NCI-H1105 (cell line): Measurements from ENCODE around the gene PLIN5.
A peak's percentile ranks its signal among the peaks of the same experiment; 100 is the strongest.

Experiments used
- DNase-seq: peaks from one replicate; lab custom pipeline; 2025; lab: John Stamatoyannopoulos, UW

Gene PLIN5, protein sequence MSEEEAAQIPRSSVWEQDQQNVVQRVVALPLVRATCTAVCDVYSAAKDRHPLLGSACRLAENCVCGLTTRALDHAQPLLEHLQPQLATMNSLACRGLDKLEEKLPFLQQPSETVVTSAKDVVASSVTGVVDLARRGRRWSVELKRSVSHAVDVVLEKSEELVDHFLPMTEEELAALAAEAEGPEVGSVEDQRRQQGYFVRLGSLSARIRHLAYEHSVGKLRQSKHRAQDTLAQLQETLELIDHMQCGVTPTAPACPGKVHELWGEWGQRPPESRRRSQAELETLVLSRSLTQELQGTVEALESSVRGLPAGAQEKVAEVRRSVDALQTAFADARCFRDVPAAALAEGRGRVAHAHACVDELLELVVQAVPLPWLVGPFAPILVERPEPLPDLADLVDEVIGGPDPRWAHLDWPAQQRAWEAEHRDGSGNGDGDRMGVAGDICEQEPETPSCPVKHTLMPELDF

DNA sequence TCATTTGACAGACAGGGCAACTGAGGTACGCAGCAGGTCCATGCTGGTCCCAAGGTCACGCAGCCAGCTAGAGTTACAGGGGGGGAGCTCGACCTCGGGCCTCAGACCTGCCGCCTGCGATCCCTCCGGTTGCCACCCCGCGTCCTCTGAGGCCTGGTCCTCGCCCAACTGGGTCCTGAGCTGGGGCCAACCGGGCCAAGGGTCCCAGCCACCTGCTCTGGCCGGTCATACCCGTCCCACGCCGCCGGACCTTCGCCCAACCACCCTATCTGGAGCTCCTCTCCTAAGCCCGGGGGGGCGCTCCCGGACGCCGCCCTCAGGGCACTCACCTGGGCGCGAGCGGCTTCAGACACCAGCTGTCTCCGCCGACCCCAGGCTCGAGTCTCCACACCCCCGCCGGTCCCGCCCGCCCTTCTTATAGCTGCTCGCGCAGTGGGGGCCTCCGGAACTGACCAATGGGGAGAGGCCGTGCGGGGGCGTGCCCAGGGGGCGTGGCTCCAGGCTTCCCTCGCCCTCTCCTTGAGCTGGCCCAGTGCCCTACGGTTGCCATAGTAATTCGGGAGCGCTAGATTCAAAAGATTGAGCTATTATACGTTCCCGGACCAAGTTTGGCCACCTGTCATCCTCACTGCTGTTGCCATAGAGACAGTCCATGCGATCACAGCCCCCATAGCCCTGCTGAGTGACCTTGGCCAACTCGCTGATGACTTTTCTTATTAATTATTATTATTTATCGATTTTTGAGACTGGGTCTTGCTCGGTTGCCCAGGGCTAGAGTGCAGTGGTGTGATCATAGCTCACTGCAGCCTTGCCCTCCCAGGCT is at the start of gene PLIN5:
PLIN5 (minus strand) TSS at position 389 of the 823 bp plus-strand sequence. CDS start 1,150 bp downstream, outside the sequence.
- peak; percentile 91 for DNase-seq

DNA sequence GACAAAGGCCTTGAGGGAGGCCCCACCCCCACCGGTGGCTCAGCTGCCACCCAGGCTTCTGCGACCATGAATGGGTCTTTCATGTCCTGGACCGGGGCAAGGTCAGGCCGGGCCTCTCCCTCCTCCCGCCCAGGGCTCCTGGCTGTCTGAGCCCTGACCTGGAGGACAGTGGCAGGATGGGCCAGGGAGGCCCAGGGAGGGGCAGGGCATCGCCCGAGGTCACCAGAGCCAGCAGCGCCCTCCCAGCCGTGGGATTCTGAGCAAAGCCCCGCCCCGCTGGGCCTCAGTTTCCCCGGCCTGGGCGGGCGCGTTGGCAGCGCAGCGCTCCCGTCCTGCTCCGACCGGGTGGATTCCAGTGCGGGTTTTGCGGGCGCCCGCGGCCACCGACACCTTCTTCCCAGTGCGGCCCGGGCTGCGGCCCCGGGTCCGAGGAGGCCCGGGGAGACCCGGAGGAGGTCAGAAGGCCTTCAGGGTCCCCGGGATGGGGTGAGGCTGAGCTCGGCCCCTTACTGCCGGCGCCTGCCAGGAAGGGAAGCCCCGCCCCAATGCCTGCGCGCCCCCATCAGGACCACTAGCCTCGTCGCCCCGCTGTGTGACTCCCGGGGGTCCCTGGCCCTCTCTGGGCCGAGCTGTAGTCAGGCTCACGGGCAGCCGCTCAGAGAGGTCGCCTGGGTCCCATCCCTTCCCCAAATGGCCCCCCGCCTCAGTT is 49.1 kb upstream of the PLIN5 start:
- no peak for DNase-seq

DNA sequence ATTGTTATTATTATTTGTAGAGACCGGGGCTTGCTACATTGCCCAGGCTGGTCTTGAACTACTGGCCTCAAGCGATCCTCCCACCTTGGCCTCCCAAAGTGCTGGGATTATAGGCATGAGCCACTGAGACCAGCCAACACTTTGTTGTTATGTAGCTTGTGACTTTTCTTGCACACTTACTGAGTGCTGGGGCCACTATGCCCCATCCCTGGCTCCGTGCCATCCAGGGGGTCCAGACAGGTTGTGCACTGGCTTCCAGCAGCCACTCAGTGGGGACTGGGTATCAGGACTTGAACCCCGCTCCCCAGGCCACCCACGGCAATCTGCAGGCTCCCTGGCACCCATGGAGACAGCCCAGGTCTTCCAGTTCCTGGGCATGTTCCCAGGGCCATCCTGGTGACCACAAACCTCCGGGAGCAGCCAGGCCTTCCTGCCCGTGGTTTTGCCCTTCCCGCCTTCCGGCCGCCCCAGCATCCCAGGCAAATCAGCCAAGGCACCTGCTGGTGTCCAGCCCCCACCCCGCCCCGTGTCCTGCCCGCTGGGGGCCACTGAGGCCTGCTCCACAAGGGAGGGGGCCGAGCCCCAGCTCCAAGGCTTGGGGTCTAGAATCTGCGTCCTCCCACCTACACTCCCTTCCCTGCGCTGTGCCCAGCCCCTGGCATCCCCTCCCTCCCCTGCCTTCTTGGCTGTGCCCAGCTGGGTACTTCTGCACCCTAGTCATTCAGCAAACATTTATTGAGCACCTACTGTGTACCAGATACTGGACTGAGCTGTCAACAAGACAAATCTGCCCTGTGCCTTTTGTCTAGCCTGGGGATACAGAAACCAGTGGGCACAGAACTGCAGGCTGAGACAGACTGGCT is 48.2 kb upstream of the PLIN5 start:
- DNase-seq = no peak

DNA sequence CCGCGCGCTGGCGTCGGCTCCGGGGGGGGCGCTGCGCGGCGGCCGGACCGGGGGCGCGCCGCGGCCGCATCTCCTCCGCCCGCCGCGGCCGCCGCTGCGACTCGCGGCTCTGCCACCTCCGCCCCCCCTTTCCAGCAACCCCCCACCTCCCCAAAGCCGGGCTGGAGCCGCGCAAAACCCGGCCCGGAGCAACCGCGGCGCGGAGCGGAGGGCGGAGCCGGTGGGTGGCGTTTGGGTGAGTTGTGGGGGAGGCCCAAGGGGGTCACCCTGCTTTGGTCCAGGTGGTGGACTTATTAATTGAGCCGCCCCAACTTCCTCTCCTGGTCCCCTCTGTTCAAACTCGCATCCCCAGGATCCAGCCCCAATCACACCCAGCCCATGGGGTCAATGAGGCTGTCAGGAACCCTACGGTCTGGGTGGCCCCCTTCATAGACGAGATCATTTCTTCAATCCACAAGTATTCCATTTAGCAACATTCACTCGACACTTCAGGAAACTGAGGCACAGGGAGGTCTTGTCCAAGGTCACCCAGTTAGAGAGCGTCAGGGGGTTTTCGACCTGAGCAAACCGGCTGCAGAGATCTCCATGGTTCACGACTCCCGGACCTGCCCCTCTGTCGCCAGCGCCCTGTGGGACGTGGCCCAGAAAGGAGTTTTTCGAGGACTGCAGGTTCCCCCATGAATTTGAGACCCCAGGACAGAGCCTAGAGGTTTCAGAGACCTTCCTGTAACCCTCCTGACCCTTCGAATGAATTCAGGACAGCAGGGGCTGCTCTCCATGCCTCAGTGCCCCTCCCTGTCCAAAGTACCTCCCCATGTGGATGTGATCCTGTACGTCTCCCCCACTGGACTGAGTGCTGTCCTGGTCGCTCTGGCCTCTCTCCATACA is 46.9 kb upstream of the PLIN5 start:
- DNase-seq = peak; percentile 35

DNA sequence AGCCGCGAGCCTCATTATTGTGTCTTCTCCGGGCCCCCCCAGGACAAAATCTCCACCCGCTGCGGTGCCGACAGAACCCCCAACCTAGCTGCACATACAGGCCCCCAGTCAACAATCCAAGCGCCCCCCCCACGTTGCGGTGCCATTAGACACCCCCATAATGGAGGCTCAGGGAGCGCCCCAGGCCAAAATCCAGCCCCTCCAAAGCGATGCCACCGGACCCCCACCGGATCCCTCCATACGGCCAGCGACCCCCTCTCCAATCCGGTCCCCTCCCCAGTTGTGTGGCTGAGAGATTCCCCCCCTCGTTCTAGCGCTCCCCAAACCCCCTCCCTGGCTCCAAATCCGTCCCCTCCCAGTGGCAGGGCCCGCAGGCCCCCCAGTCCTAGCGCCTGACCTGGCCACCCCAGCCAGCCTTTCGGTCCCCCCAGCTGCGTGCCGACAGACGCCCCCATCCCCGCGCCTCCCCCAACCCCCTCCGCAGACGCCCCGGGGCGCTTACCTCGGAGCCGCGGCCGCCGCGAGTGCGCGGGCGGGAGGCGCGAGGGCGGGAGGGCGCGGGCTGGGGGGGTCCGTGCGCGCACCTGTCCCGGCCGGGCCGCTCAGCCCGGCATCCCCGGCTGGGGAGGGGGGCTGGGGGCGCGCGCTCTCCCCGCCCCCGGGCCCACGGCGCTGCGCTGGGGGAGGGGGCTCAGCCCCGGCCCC is 46.1 kb upstream of the PLIN5 start:
- DNase-seq = no peak

DNA sequence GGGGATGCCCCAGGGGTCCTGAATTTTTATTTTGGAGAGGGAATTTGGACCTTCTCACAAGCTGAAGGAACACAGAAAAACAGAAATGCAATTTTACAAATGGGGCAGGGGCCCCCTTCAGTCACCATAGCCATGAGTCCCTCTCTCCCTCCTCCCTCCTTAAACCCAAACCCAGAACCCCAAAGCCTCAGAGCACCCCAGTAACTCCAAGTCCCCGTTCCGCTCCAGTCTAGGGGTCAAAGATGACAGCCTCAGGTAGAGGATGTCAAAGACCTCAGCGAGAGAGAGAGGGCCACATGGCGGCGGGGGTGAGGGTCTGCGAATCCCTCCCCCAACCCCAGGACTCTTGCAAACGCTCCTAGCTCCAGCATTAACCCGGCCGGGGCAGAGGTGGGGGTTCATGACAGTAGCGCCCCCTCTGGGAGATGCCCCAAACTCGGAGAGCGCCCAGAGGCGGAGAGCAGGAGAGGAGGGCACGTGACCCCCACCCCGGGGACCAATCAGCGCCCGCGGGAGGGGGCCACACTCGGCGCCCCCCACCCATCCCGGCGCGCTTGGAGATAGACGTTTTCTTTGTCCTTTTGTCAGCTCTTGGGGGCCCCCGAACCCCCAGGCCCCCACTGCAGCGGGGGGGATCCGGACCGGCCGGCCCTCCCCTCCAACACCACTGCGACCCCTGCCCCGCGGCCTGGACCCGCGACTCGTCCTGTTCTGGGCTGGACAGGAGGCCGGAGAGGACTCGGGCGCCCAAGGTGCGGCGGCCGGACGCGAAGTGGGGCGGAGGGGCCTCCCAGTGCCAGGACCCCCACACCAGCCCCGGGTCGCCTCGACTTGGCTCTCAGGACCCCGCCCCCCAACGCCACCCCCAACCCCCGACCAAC is 45.2 kb upstream of the PLIN5 start:
- DNase-seq = no peak

DNA sequence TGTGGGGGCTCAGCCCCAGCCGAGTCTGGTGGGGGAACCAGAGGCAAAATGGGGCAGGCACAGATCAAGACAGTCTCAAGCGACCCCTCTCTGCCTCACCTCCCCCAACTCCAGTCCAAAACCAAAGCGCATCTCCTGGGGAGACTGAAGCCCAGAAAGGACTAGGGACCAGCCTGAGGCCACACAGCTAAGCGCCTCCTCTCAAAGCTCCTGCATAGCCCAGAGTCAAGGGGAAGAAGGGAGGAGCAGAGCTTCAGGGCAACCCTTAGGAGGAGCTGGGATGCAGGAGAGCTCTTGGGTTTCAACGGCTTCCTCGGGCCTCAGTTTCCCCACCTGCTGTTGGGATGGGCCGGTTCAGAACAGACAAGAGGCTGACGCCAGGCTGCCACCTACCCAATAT is 44.4 kb upstream of the PLIN5 start:
- DNase-seq = no peak

DNA sequence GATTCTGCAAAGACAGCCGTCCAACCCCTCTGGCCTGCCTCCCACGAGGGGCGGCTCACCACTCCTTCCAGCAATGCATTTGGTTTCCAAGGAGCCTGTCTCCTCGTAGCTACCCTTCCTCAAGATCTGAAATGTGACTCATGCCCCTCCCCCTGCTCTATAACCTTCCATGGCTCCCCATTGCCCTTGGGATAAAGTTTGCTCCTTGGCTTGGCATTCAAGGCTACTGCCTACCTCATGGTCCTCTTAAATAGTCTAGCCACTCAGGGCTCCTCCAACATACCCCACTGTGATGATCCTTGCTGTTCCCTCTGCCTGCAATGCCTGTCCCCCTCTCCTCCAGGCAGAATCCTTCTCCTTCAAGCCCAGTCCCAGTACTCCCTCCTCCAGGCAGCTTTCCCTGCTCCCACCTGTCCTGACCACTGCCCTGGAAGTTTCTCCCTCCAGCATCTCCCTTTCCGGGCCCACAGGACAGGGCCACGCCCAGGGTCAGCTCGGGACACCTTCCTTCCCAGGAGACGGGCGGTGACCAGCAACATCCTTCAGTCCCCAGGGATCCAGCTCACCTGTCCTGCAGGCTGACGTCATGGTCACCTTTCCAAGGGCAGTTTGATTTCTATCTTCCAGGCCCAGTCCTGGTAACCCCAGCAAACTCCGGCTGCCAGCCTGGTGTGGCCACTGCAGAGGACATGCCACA is 43.7 kb upstream of the PLIN5 start:
- DNase-seq = no peak

DNA sequence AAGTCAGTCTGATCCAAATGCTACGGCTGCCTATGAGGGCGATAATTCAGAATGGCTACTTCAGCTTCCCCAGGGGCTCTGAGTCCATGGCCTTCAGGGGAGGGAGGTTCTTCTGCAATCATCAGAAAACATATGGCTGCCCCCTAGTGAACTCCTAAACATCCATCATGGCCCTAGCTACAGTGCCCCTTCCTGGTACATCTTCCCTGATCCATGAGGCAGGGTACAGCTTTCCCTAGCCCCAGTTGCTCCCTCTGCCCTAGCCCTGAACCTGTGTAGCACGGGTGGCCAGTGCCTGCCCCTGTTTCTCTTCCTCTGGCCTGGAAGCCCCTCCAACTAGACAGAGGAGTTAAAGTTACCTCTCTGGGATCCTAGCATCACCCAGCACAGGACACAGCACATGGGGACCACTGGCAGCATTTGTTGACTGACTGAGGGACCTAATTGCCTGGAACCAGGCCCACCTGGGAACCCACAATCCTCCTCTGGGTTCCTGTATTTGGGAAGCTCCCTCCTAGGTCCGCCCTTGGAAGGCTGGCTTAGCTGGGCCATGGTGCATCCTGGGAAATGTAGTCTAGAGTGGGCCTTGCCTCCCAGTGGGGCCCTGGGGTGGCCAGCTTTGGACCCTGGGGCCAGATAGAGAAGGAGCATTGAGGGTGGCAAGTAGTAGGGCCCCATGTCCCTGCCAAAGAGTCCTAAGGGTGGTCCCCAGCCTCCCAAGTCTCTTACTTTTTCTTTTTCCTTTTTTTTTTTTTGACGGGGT is 42.2 kb upstream of the PLIN5 start:
- DNase-seq = no peak

DNA sequence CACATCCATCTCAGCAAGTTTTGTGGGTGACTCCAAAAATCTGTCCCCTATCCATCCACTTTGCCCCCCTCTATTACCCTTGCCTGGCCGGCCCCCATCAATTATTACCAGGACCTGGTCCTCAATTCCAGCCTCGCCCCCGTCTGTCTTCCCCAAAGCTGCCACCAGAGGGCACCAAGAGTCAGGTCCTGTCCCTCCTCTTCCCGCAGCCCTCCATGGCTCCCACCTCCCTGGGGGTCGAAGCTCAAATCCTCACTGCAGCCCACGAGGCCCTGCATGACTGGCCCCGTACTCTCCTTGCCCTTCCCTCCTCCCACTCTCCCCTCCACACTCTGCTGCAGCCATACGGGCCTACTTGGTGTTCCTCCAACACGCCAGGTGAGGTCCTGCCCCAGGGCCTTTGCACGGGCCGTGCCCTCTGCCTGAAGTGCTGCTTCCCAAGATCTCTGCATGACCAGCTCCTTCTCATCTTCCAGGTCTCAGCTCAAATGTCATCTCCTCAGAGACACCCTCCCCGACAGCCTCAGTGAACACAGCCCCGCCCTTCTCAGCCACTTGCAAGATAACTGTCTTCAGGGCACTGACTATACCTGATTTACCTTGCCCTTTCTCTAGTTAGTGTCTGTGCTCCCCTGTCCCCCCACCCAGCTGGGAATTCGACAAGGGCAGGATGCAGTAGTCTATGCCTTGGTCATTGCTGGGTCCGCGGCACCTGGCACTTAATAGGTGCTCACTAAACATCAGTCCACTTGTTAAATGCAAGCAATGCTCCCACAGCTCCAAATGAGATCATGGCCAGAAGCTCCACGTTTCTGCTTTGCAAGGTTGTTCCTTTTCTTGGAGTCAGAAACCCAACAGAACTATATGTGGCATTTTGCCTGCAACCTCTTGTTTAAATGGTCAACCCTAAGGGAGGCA is 41.3 kb upstream of the PLIN5 start:
- no peak for DNase-seq

DNA sequence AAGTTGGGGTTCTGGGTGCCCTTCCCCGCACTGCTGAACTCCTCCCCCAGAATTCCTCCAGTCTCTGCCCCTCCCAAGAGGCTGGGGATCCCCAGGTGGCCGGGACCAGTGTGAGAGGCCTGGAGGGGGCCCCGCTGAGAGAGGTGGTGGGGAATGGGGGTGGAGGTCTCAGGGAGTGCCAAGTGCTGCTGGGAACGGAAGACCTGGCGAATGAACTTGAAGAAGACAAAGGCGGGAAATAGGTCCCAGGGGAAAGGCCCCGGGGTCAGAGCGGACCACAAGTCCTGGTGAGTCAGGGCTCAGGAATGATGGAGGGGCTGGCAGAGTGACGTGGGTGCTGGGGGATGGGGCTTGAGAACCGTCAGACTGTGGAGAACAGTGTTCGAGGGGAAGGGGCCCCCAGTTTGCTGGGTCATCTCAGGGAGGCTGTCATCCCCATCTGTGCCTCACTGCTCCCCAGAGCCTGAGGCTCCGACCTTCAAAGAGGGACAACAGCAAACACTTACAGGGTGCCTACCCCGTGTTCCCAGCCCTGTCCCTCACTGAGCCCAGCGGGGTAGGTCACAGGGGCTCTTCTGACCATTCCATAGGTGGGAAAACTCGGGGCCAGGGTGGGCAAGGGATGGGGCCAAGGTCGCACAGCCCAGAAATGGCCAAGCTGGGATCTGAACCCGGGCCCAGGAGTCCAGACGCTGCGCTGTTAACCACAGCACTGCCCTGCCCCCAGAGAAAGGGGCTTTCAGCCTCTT is 40.4 kb upstream of the PLIN5 start:
- no peak for DNase-seq

DNA sequence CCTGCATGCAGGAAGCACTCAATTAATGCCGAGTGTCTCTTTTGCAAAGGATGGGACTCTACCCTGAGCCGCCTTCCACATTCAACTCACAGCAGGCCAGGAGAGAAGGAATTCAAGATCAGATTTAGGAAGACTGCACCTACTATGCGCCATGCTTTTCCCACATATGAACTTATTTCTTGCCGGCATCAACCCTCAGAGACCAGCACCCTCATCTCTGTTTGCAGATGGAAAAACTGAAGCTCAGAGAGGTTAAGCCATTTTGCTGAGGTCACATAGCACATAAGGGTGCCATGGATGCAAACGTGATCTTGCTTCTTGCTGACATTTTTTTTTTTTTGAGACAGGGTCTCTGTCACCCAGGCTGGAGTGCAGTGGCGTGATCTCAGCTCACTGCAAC is 38.7 kb upstream of the PLIN5 start:
- no peak for DNase-seq

DNA sequence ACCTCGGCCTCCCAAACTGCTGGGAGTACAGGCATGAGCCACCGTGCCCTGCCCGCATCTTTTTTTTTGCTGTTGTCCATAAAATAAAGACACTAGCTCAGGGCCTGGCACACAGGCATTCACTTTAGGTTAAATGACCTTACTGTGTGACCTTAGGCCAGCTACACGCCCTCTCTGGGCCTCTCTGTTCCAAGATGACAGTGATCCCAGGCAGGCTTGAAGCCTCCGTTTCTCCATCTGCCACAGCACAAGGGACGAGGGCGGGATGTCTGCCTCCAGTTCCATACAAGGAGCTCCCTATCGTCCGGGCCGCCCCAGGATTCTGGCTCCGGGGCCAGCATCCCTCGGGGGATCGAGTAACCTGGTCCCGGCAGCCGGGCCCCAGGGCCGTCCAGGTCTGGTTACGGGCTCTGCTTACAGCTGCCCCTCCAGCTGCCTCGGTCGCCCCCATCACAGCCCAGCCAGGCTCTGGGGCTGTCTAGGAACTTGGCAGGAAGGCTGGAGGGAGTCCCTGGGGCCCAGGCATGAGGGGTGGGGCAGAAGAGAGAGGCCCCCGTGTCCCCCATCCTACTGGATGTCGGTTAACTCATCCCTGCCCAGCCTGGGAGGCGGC is 36.4 kb upstream of the PLIN5 start:
- DNase-seq = no peak

DNA sequence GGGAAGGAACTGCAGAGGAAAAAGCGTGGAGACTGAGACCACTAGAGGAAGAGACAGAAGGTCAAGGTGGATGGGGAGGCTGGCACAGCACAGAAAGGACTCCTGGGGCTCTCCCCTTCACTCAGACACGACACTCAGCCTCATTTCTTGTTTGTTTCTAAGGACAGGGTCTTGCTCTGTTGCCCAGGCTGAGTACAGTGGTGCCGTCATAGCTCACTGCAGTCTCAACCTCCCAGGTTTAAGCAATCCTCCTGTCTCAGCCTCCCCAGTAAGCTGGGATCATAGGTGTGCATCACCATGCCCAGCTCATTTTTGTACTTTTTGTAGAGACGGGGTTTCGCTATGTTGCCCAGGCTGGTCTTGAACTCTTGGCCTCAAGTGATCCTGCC is 35.9 kb upstream of the PLIN5 start:
- DNase-seq = no peak

DNA sequence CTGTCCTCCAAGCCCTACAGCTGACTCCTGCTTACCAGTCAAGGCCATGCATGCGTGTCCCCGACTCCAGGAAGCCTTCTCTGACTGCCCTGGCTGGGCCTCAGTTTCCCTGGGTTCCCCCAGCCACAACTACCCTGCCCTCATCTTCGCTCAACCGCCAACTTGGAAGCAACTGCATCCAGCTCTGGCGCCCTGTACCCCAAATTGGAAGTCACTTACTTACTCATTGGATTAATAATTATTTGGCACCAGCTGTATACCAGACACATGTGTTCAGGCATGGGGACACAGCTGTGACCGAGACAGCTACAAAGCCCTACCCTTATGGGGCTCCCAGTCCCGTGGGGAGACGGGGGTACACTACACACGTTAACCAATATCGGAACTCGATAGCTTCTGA is 35.4 kb upstream of the PLIN5 start:
- DNase-seq = no peak
